H1 (cell line): ENCODE data around the gene DDHD1. TPM values are rescaled to one million over a fixed set of nuclear protein-coding genes. Genes with fewer than 3 reads are reported as not detected.

ENCODE experiments used
- CHD2 ChIP-seq: IDR thresholded peaks from 2 replicates; pipeline ENCODE4 v1.6.1; 2012; ENCODE audit warnings: low read length, improper control_type of control experiment
- EGR1 ChIP-seq: IDR thresholded peaks from 2 replicates; pipeline ENCODE4 v1.6.1; 2011; ENCODE audit warnings: low read depth, low read length, borderline replicate concordance
- JUN ChIP-seq: IDR thresholded peaks from 2 replicates; pipeline ENCODE4 v1.6.1; 2011; ENCODE audit warnings: low read depth, mild to moderate bottlenecking, improper control_type of control experiment, low read length
- KDM1A ChIP-seq: fragments of 200-600, 300-600 bp; sonication (generic); IDR thresholded peaks from 2 replicates; pipeline ENCODE4 v1.7.1; 2016; ENCODE audit warnings: mild to moderate bottlenecking, low read length, borderline replicate concordance
- RFX5 ChIP-seq: IDR thresholded peaks from 2 replicates; pipeline ENCODE4 v1.6.1; 2011; ENCODE audit warnings: low read depth, low read length, improper control_type of control experiment, borderline replicate concordance
- TAF1 ChIP-seq: IDR thresholded peaks from 2 replicates; pipeline ENCODE4 v1.6.1; 2011; ENCODE audit warnings: mild to moderate bottlenecking, low read depth, low read length
- polyA plus RNA-seq, 7 experiments: library from polyadenylated mRNA; depleted of rRNA in 3 of 7; stranded (reverse) in 5 of 7; unstranded in 2 of 7; fragments of >200 nt in 5 of 7; fragments of 200-250 nt in 2 of 7; gene quantifications; 1 replicate in 5 of 7; 2 replicates in 1 of 7; 4 replicates in 1 of 7; pipeline versions ENCODE4 v1.2.1 to v1.2.3, GENCODE V29; 2011 to 2013; ENCODE audit warnings: missing spikeins in 2 of 7, mixed read lengths in 2 of 7
- total RNA-seq: library from RNA; stranded (reverse); fragmentation: NEBNext Ultra II Directional; extraction: Animal tissue kit (Norgen Biotek cat#: 25700); gene quantifications from 2 replicates; pipeline ENCODE4 v1.2.1, GENCODE V29; 2021

Gene DDHD1
- total and polyA plus RNA-seq, 2 of the 8 experiments (the other 6 are each of a cell fraction or from before 2014, with no cell fraction given): 3.6 to 16.0 TPM

DNA sequence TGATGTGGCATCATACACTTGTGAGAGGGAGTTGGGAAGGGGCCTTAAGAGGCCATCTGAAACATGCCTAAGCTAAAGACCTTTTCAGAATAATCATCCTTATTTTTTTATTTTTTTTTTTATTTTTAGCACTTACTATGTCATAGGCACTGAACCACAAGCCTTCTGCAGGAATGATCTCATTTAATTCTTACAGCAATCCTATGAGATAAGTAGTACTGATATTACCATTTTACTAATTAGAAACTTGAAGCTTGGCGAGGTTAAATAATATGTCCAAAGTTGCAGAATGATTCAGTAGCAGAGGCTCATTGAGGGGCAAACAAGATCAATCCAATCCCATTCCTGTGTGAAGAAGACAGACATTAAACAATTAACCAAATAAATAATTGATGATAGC, 33.4 kb upstream of the DDHD1 start (continued):
- TF ChIP-seq KDM1A: no peak
- TF ChIP-seq EGR1: no peak
- TF ChIP-seq RFX5: no peak
- no peak for TF ChIP-seq CHD2
- TF ChIP-seq JUN: no peak
- no peak for TF ChIP-seq TAF1
